HCT116 (cell line): Measurements from ENCODE around the gene LRRC71. TPM values are rescaled to one million over a fixed set of nuclear protein-coding genes. Genes with fewer than 3 reads are reported as not detected.

Source experiments
- ATAC-seq: fragments of 200-7000 bp; cut with Tn5 transposase; 2 replicates; pipeline ENCODE4 v1.9.1; 2020; ENCODE audit warnings: mild to moderate bottlenecking, moderate library complexity
- BruUV-seq: library from RNA; stranded (reverse); fragments of 400-500 nt; replicated peaks from 2 replicates; lab custom pipeline; 2021; lab: Mats Ljungman, UMichigan
- CTCF ChIA-PET: fragments of 300-600 bp; sonication (Branson Sonifier 250); formaldehyde crosslinking; loops from one replicate; lab custom pipeline; 2021; ENCODE audit warnings: antibody characterized with exemption; lab: Charles Lee
- POLR2A ChIA-PET: fragments of 300-600, 350-600 bp; sonication (Branson Sonifier 250); formaldehyde crosslinking; loops from one replicate; lab custom pipeline; 2021; ENCODE audit warnings: antibody characterized with exemption; lab: Charles Lee
- RAD21 ChIA-PET, 2 experiments: fragments of 300-600 bp; sonication (Branson Sonifier 250); formaldehyde crosslinking; loops; one replicate each; lab custom pipeline; 2023; ENCODE audit warnings: low total read pairs in 2 of 2; ENCODE audit not compliant: uncharacterized antibody in 2 of 2, unreplicated experiment in 2 of 2, low non-redundant PET in 1 of 2; lab: Charles Lee
- DNase-seq: peaks from one replicate; pipeline ENCODE4 v3.0.0-alpha.2; 2010; ENCODE audit warnings: low read depth, low spot score
- H2AFZ ChIP-seq: fragments of 200-600 bp; shearing (Covaris generic), sonication (generic); 2 replicates; pipeline ENCODE4 v1.6.1; 2017; ENCODE audit warnings: low read depth, mixed run types, mixed read lengths, antibody characterized with exemption, low read length; ENCODE audit not compliant: poor library complexity, severe bottlenecking
- H3K27ac ChIP-seq: 2 replicates; pipeline ENCODE4 v1.5.1; 2012; ENCODE audit warnings: low read depth, low read length
- H3K27me3 ChIP-seq: fragments of 200-600 bp; sonication (generic); 2 replicates; pipeline ENCODE4 v1.6.1; 2016; ENCODE audit warnings: mixed run types, low read length, mixed read lengths; ENCODE audit not compliant: insufficient read depth
- H3K36me3 ChIP-seq, 2 experiments: fragments of 200-500 bp in 1 of 2; fragments of 200-600 bp in 1 of 2; sonication (Bioruptor generic) in 1 of 2; sonication (generic) in 1 of 2; 2 replicates each; pipeline versions ENCODE4 v1.5.1 to v1.6.1; 2014 to 2016; ENCODE audit warnings: low read length in 2 of 2, inconsistent platforms in 1 of 2, mixed read lengths in 1 of 2, mixed run types in 1 of 2; ENCODE audit not compliant: insufficient read depth in 2 of 2, control insufficient read depth in 1 of 2
- H3K4me1 ChIP-seq, 2 experiments: fragments of 200-600 bp in 1 of 2; sonication (generic) in 1 of 2; 2 replicates each; pipeline versions ENCODE4 v1.5.1 to v1.6.1; 2012 to 2017; ENCODE audit warnings: low read length in 2 of 2, inconsistent platforms in 1 of 2, mild to moderate bottlenecking in 1 of 2, mixed read lengths in 1 of 2, mixed run types in 1 of 2, moderate library complexity in 1 of 2; ENCODE audit not compliant: insufficient read depth in 2 of 2, control insufficient read depth in 1 of 2
- H3K4me2 ChIP-seq: fragments of 200-600 bp; sonication (generic); 2 replicates; pipeline ENCODE4 v1.6.1; 2017; ENCODE audit warnings: mixed run types, low read length, mixed read lengths
- H3K4me3 ChIP-seq, 2 experiments: fragments of 200-600 bp in 1 of 2; sonication (generic) in 1 of 2; replicated peaks in 1 of 2; 2 replicates each; pipeline ENCODE4 v1.5.1; 2011 to 2016; ENCODE audit warnings: low read length in 2 of 2, control low read depth in 1 of 2, low read depth in 1 of 2, mild to moderate bottlenecking in 1 of 2, mixed read lengths in 1 of 2, mixed run types in 1 of 2
- H3K79me2 ChIP-seq: fragments of 200-600 bp; sonication (generic); 2 replicates; pipeline ENCODE4 v1.6.1; 2017; ENCODE audit warnings: mild to moderate bottlenecking, mixed run types, low read length, moderate library complexity, mixed read lengths; ENCODE audit not compliant: insufficient read depth
- H3K9ac ChIP-seq: fragments of 200-600 bp; sonication (generic); 2 replicates; pipeline ENCODE4 v1.6.1; 2016; ENCODE audit warnings: low read length, mixed read lengths
- H3K9me2 ChIP-seq: fragments of 200-600 bp; sonication (generic), shearing (Covaris generic); 2 replicates; pipeline ENCODE4 v1.6.1; 2017; ENCODE audit warnings: mixed run types, mild to moderate bottlenecking, moderate library complexity; ENCODE audit not compliant: insufficient read depth
- H3K9me3 ChIP-seq, 2 experiments: fragments of 200-500 bp in 1 of 2; fragments of 200-600 bp in 1 of 2; sonication (Bioruptor generic) in 1 of 2; sonication (generic) in 1 of 2; 2 replicates each; pipeline ENCODE4 v1.6.1; 2014 to 2017; ENCODE audit warnings: low read length in 2 of 2, mixed read lengths in 2 of 2, inconsistent platforms in 1 of 2, low read depth in 1 of 2, mild to moderate bottlenecking in 1 of 2, mixed run types in 1 of 2, moderate library complexity in 1 of 2; ENCODE audit not compliant: control insufficient read depth in 1 of 2, insufficient read depth in 1 of 2
- H4K20me1 ChIP-seq: fragments of 200-600 bp; sonication (generic), shearing (Covaris generic); 2 replicates; pipeline ENCODE4 v1.6.1; 2017; ENCODE audit warnings: mixed run types, mild to moderate bottlenecking, moderate library complexity; ENCODE audit not compliant: insufficient read depth
- ATF3 ChIP-seq: IDR thresholded peaks from 2 replicates; pipeline ENCODE4 v1.6.1; 2012
- CBX3 ChIP-seq: IDR thresholded peaks from 2 replicates; pipeline ENCODE4 v1.6.1; 2012; ENCODE audit warnings: low read depth
- CEBPB ChIP-seq: IDR thresholded peaks from 2 replicates; pipeline ENCODE4 v1.6.1; 2012; ENCODE audit warnings: low read depth
- ELF1 ChIP-seq: IDR thresholded peaks from 2 replicates; pipeline ENCODE4 v1.6.1; 2012; ENCODE audit warnings: low read depth, borderline replicate concordance
- MAX ChIP-seq: IDR thresholded peaks from 2 replicates; pipeline ENCODE4 v1.6.1; 2012
- POLR2AphosphoS5 ChIP-seq: IDR thresholded peaks from 2 replicates; pipeline ENCODE4 v1.6.1; 2011; ENCODE audit warnings: mild to moderate bottlenecking, low read depth, low read length, moderate library complexity
- SP1 ChIP-seq: IDR thresholded peaks from 2 replicates; pipeline ENCODE4 v1.6.1; 2012; ENCODE audit warnings: low read depth
- TCF7L2 ChIP-seq: IDR thresholded peaks from 2 replicates; pipeline ENCODE4 v1.7.0; 2011; ENCODE audit warnings: borderline replicate concordance, inconsistent platforms; ENCODE audit not compliant: insufficient read depth, insufficient read length; ENCODE audit errors: extremely low read depth
- YY1 ChIP-seq: IDR thresholded peaks from 2 replicates; pipeline ENCODE4 v1.6.1; 2011; ENCODE audit warnings: low read length, low read depth, moderate library complexity, mild to moderate bottlenecking; ENCODE audit not compliant: insufficient replicate concordance; ENCODE audit errors: extremely low read depth
- ZNF274 ChIP-seq: fragments of 200-500 bp; sonication (Bioruptor generic); IDR thresholded peaks from 2 replicates; pipeline ENCODE4 v1.6.1; 2014; ENCODE audit warnings: mild to moderate bottlenecking, low read depth, low read length, inconsistent platforms
- intact Hi-C: fragments of 100-400 bp; cut with micrococcal nuclease; formaldehyde crosslinking; loops from 2 replicates; pipeline ENCODE4 v1.10.0; 2022
- total RNA-seq: library from RNA; stranded (reverse); gene quantifications from one replicate; pipeline ENCODE4 v1.2.1, GENCODE V29; 2021; ENCODE audit not compliant: unreplicated experiment

LRRC71 gene
- total RNA-seq, 1 experiment from 2014 or later = not detected

GRCh38 chr1:156887734-156888133 lies 32.7 kb upstream of the LRRC71 start:
- peaks cover 0 to 23% of the 10 kb centered on the region in 2 experiments; a peak in 2 of 4 replicates for H3K4me1 ChIP-seq
- no peaks in the 10 kb centered on the region for H3K9me2 ChIP-seq
- H2AFZ ChIP-seq = no peak overlapping the region
- ATAC-seq (no peak), DNase-seq (no peak)
- no peak for TF ChIP-seq YY1
- no peak for TF ChIP-seq CBX3
- TF ChIP-seq TCF7L2 = no peak
- no peak for TF ChIP-seq CEBPB
- no peak for TF ChIP-seq ZNF274
- TF ChIP-seq ELF1 = no peak
- no peak for TF ChIP-seq POLR2AphosphoS5
- no peak for TF ChIP-seq SP1
- no peak for TF ChIP-seq MAX
- TF ChIP-seq ATF3 = no peak
- H3K4me3 ChIP-seq = no peak overlapping the region
- intact Hi-C loops = no loop called here
- no peaks in the 10 kb centered on the region for H3K9me3 ChIP-seq
- H3K79me2 ChIP-seq = no peaks in the 10 kb centered on the region
- no peaks in the 10 kb centered on the region for H3K36me3 ChIP-seq
- H4K20me1 ChIP-seq = no peaks in the 10 kb centered on the region
- no peak overlapping the region; the same call in 1 of the 2 replicates for H3K9ac ChIP-seq
- no peaks in the 10 kb centered on the region for H3K27me3 ChIP-seq
- no peak overlapping the region for H3K27ac ChIP-seq
- CTCF ChIA-PET = interaction anchor here (0.7 to 2.0 kb wide), 3 partner anchors 40 to 198 kb away, joined by 3 to 9 read pairs (median 3); no protein-coding TSS in a partner anchor
- no peak overlapping the region for H3K4me2 ChIP-seq
- no TSS peak for BruUV-seq
- RAD21 ChIA-PET = no interaction called here
- POLR2A ChIA-PET = no interaction called here
